ENCODE measurements around the gene NEXN.

NEXN gene

GRCh38 chr1:77888081-77888780, at the start of gene NEXN:
Gene NEXN (plus strand): TSS chr1:77888624. CDS start chr1:77916107, 27,483 bp downstream.
- H2AFZ ChIP-seq (ENCODE audit: low read depth, low read length): no peak within 1 kb of the TSS; the same call in 1 of the 2 replicates
- H3K4me3 ChIP-seq (ENCODE audit: low read length): peak within 1 kb of the TSS; percentile 84
- no peaks in the 10 kb centered on the region for H3K27me3 ChIP-seq (ENCODE audit: low read depth, low read length)
- H3K4me2 ChIP-seq (ENCODE audit: low read length): peak within 1 kb of the TSS; percentile 92
- H3K79me2 ChIP-seq (ENCODE audit: low read length): no peaks in the 10 kb centered on the region
- TF ChIP-seq EZH2phosphoT487 (IDR thresholded peaks at IDR 0.05; ENCODE audit: low read depth) (no peak), CTCF (IDR thresholded peaks at IDR 0.05; ENCODE audit: low read depth, low read length) (no peak)
- H3K4me1 ChIP-seq (ENCODE audit: low read length): no peaks in the 10 kb centered on the region
- H3K27ac ChIP-seq (ENCODE audit: low read length): no peak within 1 kb of the TSS
- H3K9me3 ChIP-seq (ENCODE audit: insufficient read depth, low read length): no peaks in the 10 kb centered on the region
- H4K20me1 ChIP-seq (ENCODE audit: insufficient read depth, low read length): no peaks in the 10 kb centered on the region
- peak within 1 kb of the TSS; percentile 42; the same call in 1 of the 2 replicates for H3K9ac ChIP-seq (ENCODE audit: low read length)
- H3K36me3 ChIP-seq (replicated peaks; ENCODE audit: low read depth, low read length): no peaks in the 10 kb centered on the region

DNA sequence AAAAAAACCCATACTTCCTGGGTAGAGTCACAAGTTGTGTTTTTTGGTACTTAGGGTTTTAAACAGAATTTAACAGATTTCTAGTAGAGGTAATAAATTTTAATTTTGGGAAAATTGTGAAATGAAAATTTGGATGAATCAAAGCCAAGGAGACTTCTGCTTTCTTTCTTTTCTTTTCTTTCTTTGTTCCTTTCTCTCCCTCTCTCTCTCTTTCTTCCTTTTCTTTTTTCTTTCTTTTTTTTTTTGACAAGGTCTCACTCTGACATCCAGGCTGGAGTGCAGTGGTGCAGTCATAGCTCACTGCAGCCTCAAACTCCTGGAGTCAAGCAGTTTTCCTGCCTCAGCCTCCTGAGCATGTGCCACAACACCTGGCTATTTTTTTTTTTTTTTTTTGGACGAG, 46.9 kb upstream of the NEXN start:
- no peaks in the 10 kb centered on the region for H3K36me3 ChIP-seq (replicated peaks; ENCODE audit: low read depth, low read length)
- TF ChIP-seq EZH2phosphoT487 (IDR thresholded peaks at IDR 0.05; ENCODE audit: low read depth) (no peak), CTCF (IDR thresholded peaks at IDR 0.05; ENCODE audit: low read depth, low read length) (no peak)

DNA sequence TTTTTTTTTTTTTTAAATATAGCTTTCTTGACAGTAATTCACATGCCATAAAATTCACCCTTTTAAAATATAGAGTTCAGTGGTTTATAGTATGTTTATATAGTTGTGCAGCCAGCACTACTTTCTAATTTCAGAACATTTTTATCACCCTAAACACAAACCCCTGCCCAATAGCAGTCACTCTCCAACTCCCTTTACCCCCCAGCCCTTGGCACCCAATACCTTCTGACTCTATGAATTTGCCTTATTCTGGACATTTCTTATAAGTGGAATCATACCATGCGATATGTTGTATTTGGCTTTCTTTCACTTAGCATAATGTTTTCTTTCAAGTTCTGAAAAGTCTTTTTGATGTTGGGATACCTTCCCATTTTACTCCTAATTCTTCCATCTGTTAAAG, 42.5 kb upstream of the NEXN start:
- no peak overlapping the region for H3K4me3 ChIP-seq (ENCODE audit: low read length)
- TF ChIP-seq CTCF (IDR thresholded peaks at IDR 0.05; ENCODE audit: low read depth, low read length): no peak
- no peak for TF ChIP-seq EZH2phosphoT487 (IDR thresholded peaks at IDR 0.05; ENCODE audit: low read depth)
- no peaks in the 10 kb centered on the region for H3K79me2 ChIP-seq (ENCODE audit: low read length)
- no peak overlapping the region for H3K4me2 ChIP-seq (ENCODE audit: low read length)
- H3K36me3 ChIP-seq (replicated peaks; ENCODE audit: low read depth, low read length): no peaks in the 10 kb centered on the region
- H3K27ac ChIP-seq (ENCODE audit: low read length): no peak overlapping the region
- no peaks in the 10 kb centered on the region for H3K9me3 ChIP-seq (ENCODE audit: insufficient read depth, low read length)
- no peak overlapping the region for H2AFZ ChIP-seq (ENCODE audit: low read depth, low read length)
- H3K4me1 ChIP-seq (ENCODE audit: low read length): no peaks in the 10 kb centered on the region
- no peak overlapping the region for H3K9ac ChIP-seq (ENCODE audit: low read length)
- H3K27me3 ChIP-seq (ENCODE audit: low read depth, low read length): no peaks in the 10 kb centered on the region
- no peaks in the 10 kb centered on the region for H4K20me1 ChIP-seq (ENCODE audit: insufficient read depth, low read length)

More for the DNA sequence above, 46.9 kb upstream of the NEXN start:
- H3K4me3 ChIP-seq (ENCODE audit: low read length): no peak overlapping the region
- no peaks in the 10 kb centered on the region for H3K4me1 ChIP-seq (ENCODE audit: low read length)
- H3K9ac ChIP-seq (ENCODE audit: low read length): no peak overlapping the region
- H3K4me2 ChIP-seq (ENCODE audit: low read length): no peak overlapping the region
- H3K79me2 ChIP-seq (ENCODE audit: low read length): no peaks in the 10 kb centered on the region
- no peaks in the 10 kb centered on the region for H4K20me1 ChIP-seq (ENCODE audit: insufficient read depth, low read length)
- H2AFZ ChIP-seq (ENCODE audit: low read depth, low read length): no peak overlapping the region
- H3K27me3 ChIP-seq (ENCODE audit: low read depth, low read length): no peaks in the 10 kb centered on the region
- no peak overlapping the region for H3K27ac ChIP-seq (ENCODE audit: low read length)
- H3K9me3 ChIP-seq (ENCODE audit: insufficient read depth, low read length): no peaks in the 10 kb centered on the region

GRCh38 chr1:77846966-77847365, 41.5 kb upstream of the NEXN start:
- H3K4me3 ChIP-seq (ENCODE audit: low read length): no peak overlapping the region
- H3K4me2 ChIP-seq (ENCODE audit: low read length): no peak overlapping the region
- no peak overlapping the region for H3K27ac ChIP-seq (ENCODE audit: low read length)

More at GRCh38 chr1:77846966-77847365, 41.5 kb upstream of the NEXN start:
- H3K79me2 ChIP-seq (ENCODE audit: low read length): no peaks in the 10 kb centered on the region
- no peaks in the 10 kb centered on the region for H3K27me3 ChIP-seq (ENCODE audit: low read depth, low read length)
- H3K9ac ChIP-seq (ENCODE audit: low read length): no peak overlapping the region
- H3K4me1 ChIP-seq (ENCODE audit: low read length): no peaks in the 10 kb centered on the region
- no peaks in the 10 kb centered on the region for H3K9me3 ChIP-seq (ENCODE audit: insufficient read depth, low read length)
- H3K36me3 ChIP-seq (replicated peaks; ENCODE audit: low read depth, low read length): no peaks in the 10 kb centered on the region
- H4K20me1 ChIP-seq (ENCODE audit: insufficient read depth, low read length): no peaks in the 10 kb centered on the region
- H2AFZ ChIP-seq (ENCODE audit: low read depth, low read length): no peak overlapping the region
- no peak for TF ChIP-seq EZH2phosphoT487 (IDR thresholded peaks at IDR 0.05; ENCODE audit: low read depth)
- TF ChIP-seq CTCF (IDR thresholded peaks at IDR 0.05; ENCODE audit: low read depth, low read length): no peak
